Measurements from ENCODE around the gene PANX2. TPM values are rescaled to one million over a fixed set of nuclear protein-coding genes. Genes with fewer than 3 reads are reported as not detected.

Gene PANX2
- total and polyA plus RNA-seq, 2 of the 13 experiments (the other 11 are each of a cell fraction or from before 2014, with no cell fraction given), result 0.15 to 1.1 TPM

DNA sequence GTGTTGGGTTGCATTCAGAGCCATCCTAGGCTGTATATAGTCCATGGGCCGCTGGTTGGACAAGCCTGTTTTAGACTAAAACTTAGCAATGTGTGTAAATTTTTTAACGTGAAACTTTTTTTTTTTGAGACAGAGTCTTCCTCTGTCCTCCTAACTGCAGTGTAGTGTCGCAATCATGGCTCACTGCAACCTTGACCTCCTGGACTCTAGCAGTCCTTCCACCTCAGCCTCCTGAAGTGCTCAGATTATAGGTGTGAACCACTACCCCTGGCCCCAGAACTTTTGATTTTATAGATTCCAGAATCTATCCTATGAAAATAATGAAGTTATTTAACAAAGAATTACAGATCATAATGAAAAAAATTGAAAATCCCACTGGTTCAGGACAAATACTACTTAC lies 29.9 kb upstream of the PANX2 start (continued):
- TF ChIP-seq MIER3 (CRISPR knock-in tag; IDR thresholded peaks at IDR 0.05; ENCODE audit: borderline replicate concordance) (0 out of 2 replicates have a peak, but pooled peaks have one; percentile 26), RNF2 (conservative IDR thresholded peaks at IDR 0.05; ENCODE audit: low read depth) (no peak), NR2F1 (CRISPR knock-in tag; IDR thresholded peaks at IDR 0.05) (peak; percentile 67 to 87), MEIS2 (CRISPR knock-in tag; IDR thresholded peaks at IDR 0.05) (0 out of 2 replicates have a peak, but pooled peaks have one; percentile 43), ZNF414 (CRISPR knock-in tag; IDR thresholded peaks at IDR 0.05) (no peak), NCOR1 (IDR thresholded peaks at IDR 0.05; ENCODE audit: borderline replicate concordance, low read length) (peak; percentile 68; the same call in 1 of the 2 replicates), SOX5 (CRISPR knock-in tag; IDR thresholded peaks at IDR 0.05; ENCODE audit: borderline replicate concordance) (peak; percentile 73; the same call in 1 of the 2 replicates), SAP130 (CRISPR knock-in tag; IDR thresholded peaks at IDR 0.05; ENCODE audit: low read depth) (peak; percentile 56; the same call in 1 of the 2 replicates), HMG20A (CRISPR knock-in tag; IDR thresholded peaks at IDR 0.05; ENCODE audit: borderline replicate concordance) (peak; percentile 75), ZNF382 (CRISPR knock-in tag; IDR thresholded peaks at IDR 0.05; ENCODE audit: borderline replicate concordance) (no peak), SP4 (CRISPR knock-in tag; IDR thresholded peaks at IDR 0.05) (no peak), JUND (CRISPR knock-in tag; IDR thresholded peaks at IDR 0.05) (no peak), ZNF362 (CRISPR knock-in tag; IDR thresholded peaks at IDR 0.05; ENCODE audit: borderline replicate concordance) (peak; percentile 91), BHLHE40 (IDR thresholded peaks at IDR 0.05; ENCODE audit: low read length) (0 out of 2 replicates have a peak, but pooled peaks have one; percentile 7), SMC3 (IDR thresholded peaks at IDR 0.05; ENCODE audit: low read length) (peak; percentile 18; the same call in 1 of the 2 replicates), ZNF3 (CRISPR knock-in tag; IDR thresholded peaks at IDR 0.05) (no peak), MEF2D (CRISPR knock-in tag; IDR thresholded peaks at IDR 0.05) (no peak), ZNF879 (CRISPR knock-in tag; IDR thresholded peaks at IDR 0.05) (no peak), HNF4A (CRISPR knock-in tag; IDR thresholded peaks at IDR 0.05) (peak; percentile 90), SALL1 (CRISPR knock-in tag; IDR thresholded peaks at IDR 0.05) (peak; percentile 34; the same call in 1 of the 2 replicates)
- TF ChIP-seq, protein P1, sequence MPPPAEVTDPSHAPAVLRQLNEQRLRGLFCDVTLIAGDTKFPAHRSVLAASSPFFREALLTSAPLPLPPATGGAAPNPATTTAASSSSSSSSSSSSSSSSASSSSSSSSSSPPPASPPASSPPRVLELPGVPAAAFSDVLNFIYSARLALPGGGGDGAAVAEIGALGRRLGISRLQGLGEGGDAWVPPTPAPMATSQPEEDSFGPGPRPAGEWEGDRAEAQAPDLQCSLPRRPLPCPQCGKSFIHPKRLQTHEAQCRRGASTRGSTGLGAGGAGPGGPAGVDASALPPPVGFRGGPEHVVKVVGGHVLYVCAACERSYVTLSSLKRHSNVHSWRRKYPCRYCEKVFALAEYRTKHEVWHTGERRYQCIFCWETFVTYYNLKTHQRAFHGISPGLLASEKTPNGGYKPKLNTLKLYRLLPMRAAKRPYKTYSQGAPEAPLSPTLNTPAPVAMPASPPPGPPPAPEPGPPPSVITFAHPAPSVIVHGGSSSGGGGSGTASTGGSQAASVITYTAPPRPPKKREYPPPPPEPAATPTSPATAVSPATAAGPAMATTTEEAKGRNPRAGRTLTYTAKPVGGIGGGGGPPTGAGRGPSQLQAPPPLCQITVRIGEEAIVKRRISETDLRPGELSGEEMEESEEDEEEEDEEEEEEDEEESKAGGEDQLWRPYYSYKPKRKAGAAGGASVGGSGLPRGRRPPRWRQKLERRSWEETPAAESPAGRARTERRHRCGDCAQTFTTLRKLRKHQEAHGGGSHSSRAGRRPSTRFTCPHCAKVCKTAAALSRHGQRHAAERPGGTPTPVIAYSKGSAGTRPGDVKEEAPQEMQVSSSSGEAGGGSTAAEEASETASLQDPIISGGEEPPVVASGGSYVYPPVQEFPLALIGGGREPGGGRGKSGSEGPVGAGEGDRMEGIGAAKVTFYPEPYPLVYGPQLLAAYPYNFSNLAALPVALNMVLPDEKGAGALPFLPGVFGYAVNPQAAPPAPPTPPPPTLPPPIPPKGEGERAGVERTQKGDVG (CRISPR knock-in tag; IDR thresholded peaks at IDR 0.05; ENCODE audit: borderline replicate concordance), result no peak
- TF ChIP-seq, protein P2, sequence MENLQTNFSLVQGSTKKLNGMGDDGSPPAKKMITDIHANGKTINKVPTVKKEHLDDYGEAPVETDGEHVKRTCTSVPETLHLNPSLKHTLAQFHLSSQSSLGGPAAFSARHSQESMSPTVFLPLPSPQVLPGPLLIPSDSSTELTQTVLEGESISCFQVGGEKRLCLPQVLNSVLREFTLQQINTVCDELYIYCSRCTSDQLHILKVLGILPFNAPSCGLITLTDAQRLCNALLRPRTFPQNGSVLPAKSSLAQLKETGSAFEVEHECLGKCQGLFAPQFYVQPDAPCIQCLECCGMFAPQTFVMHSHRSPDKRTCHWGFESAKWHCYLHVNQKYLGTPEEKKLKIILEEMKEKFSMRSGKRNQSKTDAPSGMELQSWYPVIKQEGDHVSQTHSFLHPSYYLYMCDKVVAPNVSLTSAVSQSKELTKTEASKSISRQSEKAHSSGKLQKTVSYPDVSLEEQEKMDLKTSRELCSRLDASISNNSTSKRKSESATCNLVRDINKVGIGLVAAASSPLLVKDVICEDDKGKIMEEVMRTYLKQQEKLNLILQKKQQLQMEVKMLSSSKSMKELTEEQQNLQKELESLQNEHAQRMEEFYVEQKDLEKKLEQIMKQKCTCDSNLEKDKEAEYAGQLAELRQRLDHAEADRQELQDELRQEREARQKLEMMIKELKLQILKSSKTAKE (CRISPR knock-in tag; IDR thresholded peaks at IDR 0.05; ENCODE audit: borderline replicate concordance), result no peak

Data from HepG2 (cell line).